ENCODE results near the gene IL17RD. TPM values are rescaled to one million over a fixed set of nuclear protein-coding genes. Genes with fewer than 3 reads are reported as not detected.

Gene IL17RD
- total RNA-seq, 1 donor, result 13.6 TPM

DNA sequence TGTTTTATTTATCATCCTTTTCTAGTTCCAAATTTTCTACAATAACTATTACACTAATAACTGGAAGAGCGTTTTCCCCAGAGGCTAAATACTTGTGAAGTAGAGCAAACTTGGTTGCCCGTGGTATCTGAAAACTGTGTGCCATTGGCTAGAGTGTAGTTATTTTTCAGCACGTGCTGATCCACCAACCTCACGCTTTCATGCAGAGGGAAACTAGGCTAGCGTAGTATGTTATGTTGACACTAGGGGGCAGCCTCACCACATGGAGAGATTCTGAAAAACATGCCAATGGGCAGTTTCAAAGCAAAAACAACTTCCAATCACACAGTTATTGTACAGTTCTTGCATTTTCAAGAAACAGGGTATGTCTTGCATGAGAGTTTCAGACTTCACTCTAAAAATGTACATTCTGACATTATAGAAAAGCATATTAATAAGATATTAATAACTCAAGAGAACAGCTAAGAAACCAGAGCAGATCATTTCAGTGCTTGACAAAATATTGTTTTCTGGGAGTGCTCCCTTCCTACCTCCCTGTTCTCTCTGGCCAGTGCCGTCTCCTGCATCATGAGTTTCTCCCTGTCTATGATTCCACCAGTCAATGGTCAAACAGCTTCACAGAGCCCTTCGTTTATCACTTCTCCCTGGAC, 65.0 kb downstream of the IL17RD start:
- TF ChIP-seq, protein P1, sequence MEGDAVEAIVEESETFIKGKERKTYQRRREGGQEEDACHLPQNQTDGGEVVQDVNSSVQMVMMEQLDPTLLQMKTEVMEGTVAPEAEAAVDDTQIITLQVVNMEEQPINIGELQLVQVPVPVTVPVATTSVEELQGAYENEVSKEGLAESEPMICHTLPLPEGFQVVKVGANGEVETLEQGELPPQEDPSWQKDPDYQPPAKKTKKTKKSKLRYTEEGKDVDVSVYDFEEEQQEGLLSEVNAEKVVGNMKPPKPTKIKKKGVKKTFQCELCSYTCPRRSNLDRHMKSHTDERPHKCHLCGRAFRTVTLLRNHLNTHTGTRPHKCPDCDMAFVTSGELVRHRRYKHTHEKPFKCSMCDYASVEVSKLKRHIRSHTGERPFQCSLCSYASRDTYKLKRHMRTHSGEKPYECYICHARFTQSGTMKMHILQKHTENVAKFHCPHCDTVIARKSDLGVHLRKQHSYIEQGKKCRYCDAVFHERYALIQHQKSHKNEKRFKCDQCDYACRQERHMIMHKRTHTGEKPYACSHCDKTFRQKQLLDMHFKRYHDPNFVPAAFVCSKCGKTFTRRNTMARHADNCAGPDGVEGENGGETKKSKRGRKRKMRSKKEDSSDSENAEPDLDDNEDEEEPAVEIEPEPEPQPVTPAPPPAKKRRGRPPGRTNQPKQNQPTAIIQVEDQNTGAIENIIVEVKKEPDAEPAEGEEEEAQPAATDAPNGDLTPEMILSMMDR (IDR thresholded peaks at IDR 0.05; ENCODE audit: insufficient read depth, low read length), result peak; percentile 90
- no peak overlapping the region for H3K4me3 ChIP-seq (ENCODE audit: low read depth, low read length)
- DNase-seq (ENCODE audit: low read depth), result peak; percentile 89

DNA sequence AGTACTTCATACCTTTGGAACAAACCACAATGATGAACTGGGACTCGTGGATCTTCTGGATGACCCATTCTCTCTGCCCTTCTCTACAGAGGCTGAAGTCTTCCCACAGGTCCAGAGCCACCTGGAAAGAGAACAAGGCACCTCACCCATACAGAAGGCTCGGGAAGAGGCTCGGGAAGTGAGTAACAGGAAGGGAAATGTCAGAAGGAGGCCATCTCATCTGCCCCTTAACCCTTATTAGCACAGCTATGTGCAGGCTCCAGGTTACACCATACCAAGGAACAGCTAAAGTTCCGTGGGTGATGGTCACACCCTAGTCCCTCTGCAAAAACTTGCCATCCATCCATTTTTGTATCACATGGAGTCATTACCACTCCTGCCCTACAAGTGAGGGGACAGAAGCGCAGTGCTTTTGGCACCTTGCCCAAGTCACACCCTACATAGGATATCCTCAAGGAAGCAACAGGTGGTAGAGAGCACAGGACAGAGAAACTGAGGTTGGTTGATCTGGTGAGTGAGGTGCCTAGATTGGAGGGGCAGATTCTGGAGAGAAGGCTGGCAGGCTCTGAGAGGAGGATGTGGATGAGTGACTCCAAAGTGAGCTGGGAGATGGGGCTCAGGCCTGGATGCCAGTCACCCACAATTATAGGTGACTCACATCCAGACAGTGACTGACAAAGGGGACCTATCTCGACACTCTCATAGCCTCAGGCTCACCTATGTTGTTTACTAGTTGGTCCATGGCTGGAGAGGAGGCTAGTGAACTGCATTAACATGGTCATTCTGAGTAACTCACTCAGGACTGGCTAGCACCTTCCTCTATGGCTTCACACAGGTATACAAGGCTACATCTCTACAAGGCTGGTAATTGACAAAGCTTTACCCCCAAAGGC, 66.5 kb downstream of the IL17RD start:
- no peak overlapping the region for H3K4me3 ChIP-seq (ENCODE audit: low read depth, low read length)
- TF ChIP-seq, protein P1 (IDR thresholded peaks at IDR 0.05; ENCODE audit: insufficient read depth, low read length), result no peak
- no peak for DNase-seq (ENCODE audit: low read depth)

DNA sequence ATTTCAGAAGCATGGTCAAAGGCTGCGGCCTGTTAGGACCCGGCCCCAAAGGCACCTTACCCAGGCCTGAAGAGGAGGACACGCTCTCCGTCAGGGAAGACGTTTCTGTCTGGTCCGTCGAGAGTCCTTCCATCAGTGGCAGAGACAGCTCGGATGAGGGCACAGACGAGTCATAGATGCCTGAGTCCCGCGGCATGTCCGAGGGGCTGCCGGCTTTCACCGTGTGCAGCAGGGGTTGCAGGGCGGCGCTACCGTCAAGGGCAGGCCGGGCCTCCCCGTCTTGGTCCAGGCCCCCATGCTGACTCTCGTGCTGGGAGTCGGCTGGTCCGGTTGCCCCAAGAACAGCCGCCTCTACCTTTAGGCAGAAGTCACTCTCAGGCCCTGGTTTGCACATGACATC, 67.6 kb downstream of the IL17RD start:
- no peak overlapping the region for H3K4me3 ChIP-seq (ENCODE audit: low read depth, low read length)
- DNase-seq (ENCODE audit: low read depth), result no peak
- TF ChIP-seq, protein P1 (IDR thresholded peaks at IDR 0.05; ENCODE audit: insufficient read depth, low read length), result no peak

DNA sequence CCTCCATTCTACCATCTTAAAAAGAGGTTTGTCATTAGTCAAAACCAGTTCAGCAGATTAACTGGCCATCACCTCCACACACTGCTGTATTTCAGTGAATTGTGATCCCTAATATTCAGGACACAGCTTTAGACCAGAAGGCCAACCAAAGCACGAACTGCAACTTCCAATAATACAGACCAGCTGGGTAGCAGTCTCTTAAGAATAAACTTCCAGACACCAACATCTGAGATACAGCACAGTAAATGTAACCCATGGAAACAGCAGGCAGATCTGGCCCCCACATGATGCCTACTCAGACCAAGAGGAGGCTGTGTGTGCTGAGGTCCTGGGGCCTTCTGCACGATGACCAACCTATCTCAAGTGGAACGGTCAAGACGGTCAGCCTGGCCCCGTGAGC, 69.8 kb downstream of the IL17RD start:
- no peak overlapping the region for H3K4me3 ChIP-seq (ENCODE audit: low read depth, low read length)
- TF ChIP-seq, protein P1 (IDR thresholded peaks at IDR 0.05; ENCODE audit: insufficient read depth, low read length), result no peak
- DNase-seq (ENCODE audit: low read depth), result no peak

DNA sequence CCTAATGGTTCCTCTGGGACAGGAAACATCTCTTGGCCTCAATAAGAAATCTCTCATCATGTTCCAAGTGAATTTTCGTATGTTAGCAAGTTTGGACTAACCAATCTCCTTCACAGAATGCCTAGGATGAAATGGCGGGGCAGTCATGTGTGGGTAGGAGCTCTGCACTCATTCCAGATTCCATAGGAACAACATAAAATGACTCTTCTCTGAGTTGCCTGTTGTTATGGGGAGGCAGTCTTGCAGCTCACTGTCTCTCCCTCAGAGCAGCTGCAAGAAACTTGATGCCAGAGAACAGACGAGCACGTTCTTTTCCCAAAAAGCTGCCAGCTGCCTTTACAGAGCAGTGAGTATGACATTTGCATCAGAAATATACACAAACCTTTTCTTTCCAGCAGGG, 70.6 kb downstream of the IL17RD start:
- peak; percentile 48 for DNase-seq (ENCODE audit: low read depth)
- no peak overlapping the region for H3K4me3 ChIP-seq (ENCODE audit: low read depth, low read length)
- TF ChIP-seq, protein P1 (IDR thresholded peaks at IDR 0.05; ENCODE audit: insufficient read depth, low read length), result no peak

DNA sequence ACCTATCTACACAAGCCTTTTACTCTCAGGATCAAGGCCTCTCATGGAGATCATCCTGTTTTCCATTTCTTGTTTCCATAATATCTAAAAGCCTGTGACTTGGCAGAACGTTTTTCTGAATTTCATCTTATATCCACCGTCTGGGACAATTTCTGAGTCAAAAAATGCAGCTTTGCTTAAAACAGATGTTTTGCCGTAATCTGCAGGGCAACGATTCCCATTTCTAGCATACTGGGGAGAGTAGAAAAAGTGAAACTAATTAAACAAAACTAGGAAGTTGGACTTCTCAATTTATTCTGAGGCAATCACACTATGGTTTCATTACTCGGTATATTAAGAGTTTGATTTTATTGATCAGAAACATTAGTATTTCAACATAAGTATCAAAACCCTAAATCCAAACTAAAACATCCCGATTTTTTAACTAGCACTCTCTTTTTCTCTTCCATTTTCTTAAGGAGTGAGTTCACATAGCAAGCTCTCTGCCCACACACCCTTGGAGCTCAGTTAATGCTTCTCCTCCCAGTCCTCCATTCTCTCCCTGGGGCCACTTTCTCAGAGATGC, 71.1 kb downstream of the IL17RD start:
- peak; percentile 27 for DNase-seq (ENCODE audit: low read depth)
- H3K4me3 ChIP-seq (ENCODE audit: low read depth, low read length), result no peak overlapping the region
- TF ChIP-seq, protein P1 (IDR thresholded peaks at IDR 0.05; ENCODE audit: insufficient read depth, low read length), result no peak

Measured in fibroblast of the aortic adventitia (primary cell).